Measurements from ENCODE around the gene DAPP1.
A peak's percentile ranks its signal among the peaks of the same experiment; 100 is the strongest.

DAPP1 gene

GRCh38 chr4:99861120-99861905 lies 44.7 kb downstream of the DAPP1 start:
- Histone ChIP-seq H3K36me3 (ENCODE audit: low read depth) (peaks cover 34% of the 10 kb centered on the region), H3K27me3 (ENCODE audit: insufficient read depth, poor library complexity, severe bottlenecking) (no peaks in the 10 kb centered on the region), H3K4me1 (ENCODE audit: insufficient read depth, poor library complexity, severe bottlenecking) (peaks cover 4% of the 10 kb centered on the region), H3K9me3 (ENCODE audit: severe bottlenecking) (no peaks in the 10 kb centered on the region), H3K27ac (ENCODE audit: poor library complexity, severe bottlenecking) (no peak overlapping the region), H3K4me3 (ENCODE audit: severe bottlenecking) (no peak overlapping the region)
- ATAC-seq (ENCODE audit: low read depth) (no peak), DNase-seq (ENCODE audit: low spot score) (no peak)
- TF ChIP-seq, protein P1, sequence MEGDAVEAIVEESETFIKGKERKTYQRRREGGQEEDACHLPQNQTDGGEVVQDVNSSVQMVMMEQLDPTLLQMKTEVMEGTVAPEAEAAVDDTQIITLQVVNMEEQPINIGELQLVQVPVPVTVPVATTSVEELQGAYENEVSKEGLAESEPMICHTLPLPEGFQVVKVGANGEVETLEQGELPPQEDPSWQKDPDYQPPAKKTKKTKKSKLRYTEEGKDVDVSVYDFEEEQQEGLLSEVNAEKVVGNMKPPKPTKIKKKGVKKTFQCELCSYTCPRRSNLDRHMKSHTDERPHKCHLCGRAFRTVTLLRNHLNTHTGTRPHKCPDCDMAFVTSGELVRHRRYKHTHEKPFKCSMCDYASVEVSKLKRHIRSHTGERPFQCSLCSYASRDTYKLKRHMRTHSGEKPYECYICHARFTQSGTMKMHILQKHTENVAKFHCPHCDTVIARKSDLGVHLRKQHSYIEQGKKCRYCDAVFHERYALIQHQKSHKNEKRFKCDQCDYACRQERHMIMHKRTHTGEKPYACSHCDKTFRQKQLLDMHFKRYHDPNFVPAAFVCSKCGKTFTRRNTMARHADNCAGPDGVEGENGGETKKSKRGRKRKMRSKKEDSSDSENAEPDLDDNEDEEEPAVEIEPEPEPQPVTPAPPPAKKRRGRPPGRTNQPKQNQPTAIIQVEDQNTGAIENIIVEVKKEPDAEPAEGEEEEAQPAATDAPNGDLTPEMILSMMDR (IDR thresholded peaks at IDR 0.05; ENCODE audit: poor library complexity, severe bottlenecking), result no peak

GRCh38 chr4:99863804-99864203 lies 47.2 kb downstream of the DAPP1 start:
- Histone ChIP-seq H3K27me3 (ENCODE audit: insufficient read depth, poor library complexity, severe bottlenecking) (no peaks in the 10 kb centered on the region), H3K9me3 (ENCODE audit: severe bottlenecking) (no peaks in the 10 kb centered on the region), H3K4me3 (ENCODE audit: severe bottlenecking) (no peak overlapping the region), H3K27ac (ENCODE audit: poor library complexity, severe bottlenecking) (no peak overlapping the region), H3K36me3 (ENCODE audit: low read depth) (peaks cover 39% of the 10 kb centered on the region), H3K4me1 (ENCODE audit: insufficient read depth, poor library complexity, severe bottlenecking) (peaks cover 4% of the 10 kb centered on the region)
- ATAC-seq (ENCODE audit: low read depth), result peak; percentile 69
- DNase-seq (ENCODE audit: low spot score), result no peak
- TF ChIP-seq, protein P1 (IDR thresholded peaks at IDR 0.05; ENCODE audit: poor library complexity, severe bottlenecking), result no peak

DNA sequence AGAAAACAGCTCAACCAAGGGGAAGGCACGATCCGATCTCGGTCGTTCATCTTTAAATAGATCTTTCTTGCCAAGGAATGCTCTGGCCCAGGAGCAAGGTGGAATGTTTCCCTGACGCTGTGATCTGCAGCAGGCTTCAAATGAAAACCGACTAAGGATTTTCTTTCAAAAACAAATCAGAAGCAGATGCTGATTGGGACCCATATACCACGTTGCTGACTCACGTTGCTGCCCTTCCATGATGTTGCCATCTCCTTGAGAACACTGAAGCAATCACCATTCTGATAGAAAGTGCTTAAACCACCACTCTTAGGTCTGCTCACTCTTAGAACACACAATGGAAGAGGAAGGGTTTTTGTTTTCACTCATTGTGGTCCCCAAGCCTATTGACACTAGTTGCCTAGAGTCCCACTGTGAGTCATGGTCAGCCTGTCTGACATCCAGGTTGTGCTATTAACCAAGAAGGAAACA lies 51.5 kb downstream of the DAPP1 start:
- peaks cover 39% of the 10 kb centered on the region for H3K36me3 ChIP-seq (ENCODE audit: low read depth)
- H3K4me3 ChIP-seq (ENCODE audit: severe bottlenecking), result no peak overlapping the region
- DNase-seq (ENCODE audit: low spot score) (no peak), ATAC-seq (ENCODE audit: low read depth) (no peak)
- no peaks in the 10 kb centered on the region for H3K9me3 ChIP-seq (ENCODE audit: severe bottlenecking)
- TF ChIP-seq, protein P1 (IDR thresholded peaks at IDR 0.05; ENCODE audit: poor library complexity, severe bottlenecking), result no peak
- H3K4me1 ChIP-seq (ENCODE audit: insufficient read depth, poor library complexity, severe bottlenecking), result peaks cover 4% of the 10 kb centered on the region
- H3K27me3 ChIP-seq (ENCODE audit: insufficient read depth, poor library complexity, severe bottlenecking), result no peaks in the 10 kb centered on the region
- no peak overlapping the region for H3K27ac ChIP-seq (ENCODE audit: poor library complexity, severe bottlenecking)

DNA sequence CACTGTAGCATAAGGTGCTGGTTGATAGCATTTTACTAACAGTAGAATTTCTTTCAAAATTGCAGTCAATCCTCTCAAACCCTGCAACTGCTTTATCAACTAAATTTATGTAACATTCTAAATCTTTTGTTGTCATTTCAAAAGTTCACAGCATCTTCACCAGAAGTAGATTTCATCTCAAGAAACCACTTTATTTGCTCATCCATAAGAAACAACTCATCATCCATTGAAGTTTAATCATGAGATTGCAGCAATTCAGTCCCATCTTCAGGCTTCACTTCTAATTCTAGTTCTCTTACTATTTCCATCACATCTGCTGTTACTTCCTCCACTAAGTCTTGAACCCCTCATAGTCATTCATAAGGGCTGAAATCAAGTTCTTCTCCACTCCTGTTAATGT lies 55.9 kb downstream of the DAPP1 start:
- Histone ChIP-seq H3K4me3 (ENCODE audit: severe bottlenecking) (no peak overlapping the region), H3K36me3 (ENCODE audit: low read depth) (peaks cover 15% of the 10 kb centered on the region), H3K27me3 (ENCODE audit: insufficient read depth, poor library complexity, severe bottlenecking) (no peaks in the 10 kb centered on the region), H3K27ac (ENCODE audit: poor library complexity, severe bottlenecking) (no peak overlapping the region), H3K9me3 (ENCODE audit: severe bottlenecking) (no peaks in the 10 kb centered on the region), H3K4me1 (ENCODE audit: insufficient read depth, poor library complexity, severe bottlenecking) (no peaks in the 10 kb centered on the region)
- ATAC-seq (ENCODE audit: low read depth) (no peak), DNase-seq (ENCODE audit: low spot score) (no peak)
- TF ChIP-seq, protein P1 (IDR thresholded peaks at IDR 0.05; ENCODE audit: poor library complexity, severe bottlenecking), result no peak

DNA sequence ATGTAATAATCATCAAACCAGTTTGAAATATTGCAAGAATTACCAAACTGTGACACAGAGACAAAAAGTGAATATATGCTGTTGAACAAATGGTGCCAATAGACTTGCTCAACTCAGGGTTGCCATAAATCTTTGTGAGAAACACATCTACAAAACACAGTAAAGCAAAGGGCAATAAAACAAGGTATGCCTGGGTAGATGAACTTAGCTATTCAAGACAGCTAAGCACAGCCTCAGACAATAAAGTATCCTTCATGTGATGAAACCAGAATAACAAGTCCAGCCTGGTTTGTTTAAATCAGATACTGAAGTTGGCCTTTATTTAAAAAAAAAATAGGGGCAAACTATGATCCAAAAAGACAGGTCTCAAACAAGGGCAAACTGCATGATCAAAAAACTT lies 58.4 kb downstream of the DAPP1 start:
- H3K9me3 ChIP-seq (ENCODE audit: severe bottlenecking), result no peaks in the 10 kb centered on the region
- H3K36me3 ChIP-seq (ENCODE audit: low read depth), result peaks cover 22% of the 10 kb centered on the region
- H3K27me3 ChIP-seq (ENCODE audit: insufficient read depth, poor library complexity, severe bottlenecking), result no peaks in the 10 kb centered on the region
- no peak for DNase-seq (ENCODE audit: low spot score)
- no peak overlapping the region for H3K4me3 ChIP-seq (ENCODE audit: severe bottlenecking)
- H3K4me1 ChIP-seq (ENCODE audit: insufficient read depth, poor library complexity, severe bottlenecking), result no peaks in the 10 kb centered on the region
- TF ChIP-seq, protein P1 (IDR thresholded peaks at IDR 0.05; ENCODE audit: poor library complexity, severe bottlenecking), result no peak
- no peak for ATAC-seq (ENCODE audit: low read depth)
- H3K27ac ChIP-seq (ENCODE audit: poor library complexity, severe bottlenecking), result no peak overlapping the region

All from RWPE2 (cell line).